HL-60 (cell line): ENCODE data around the gene PNPLA6.
A peak's percentile ranks its signal among the peaks of the same experiment; 100 is the strongest.

Experiments used
- DNase-seq, 2 experiments: peaks; one replicate each; pipeline ENCODE4 v3.0.0-alpha.2; 2010 to 2020; ENCODE audit warnings: low read depth in 1 of 2, low spot score in 1 of 2
- H3K27ac ChIP-seq: fragments of 250-450 bp; sonication (Bioruptor Pico); replicated peaks from 2 replicates; pipeline ENCODE4 v1.5.1; 2020; ENCODE audit warnings: mild to moderate bottlenecking, moderate library complexity
- H3K27me3 ChIP-seq: fragments of 250-450 bp; sonication (Bioruptor Pico); 2 replicates; pipeline ENCODE4 v1.5.1; 2021; ENCODE audit warnings: mild to moderate bottlenecking, moderate library complexity; ENCODE audit not compliant: insufficient read depth, poor library complexity, severe bottlenecking
- H3K4me3 ChIP-seq: replicated peaks from 2 replicates; pipeline ENCODE4 v1.5.1; 2011; ENCODE audit warnings: mild to moderate bottlenecking, control low read depth, low read length; ENCODE audit not compliant: insufficient read depth
- GABPA ChIP-seq: IDR thresholded peaks from 2 replicates; pipeline ENCODE4 v1.6.1; 2012; ENCODE audit warnings: low read depth
- POLR2AphosphoS5 ChIP-seq: IDR thresholded peaks from 2 replicates; pipeline ENCODE4 v1.6.1; 2012; ENCODE audit warnings: low read depth
- SPI1 ChIP-seq: IDR thresholded peaks from 2 replicates; pipeline ENCODE4 v1.6.1; 2012; ENCODE audit warnings: low read depth, mild to moderate bottlenecking, borderline replicate concordance
- TF ChIP-seq, protein P1 (sequence below): IDR thresholded peaks from 2 replicates; pipeline ENCODE4 v1.6.1; 2012; ENCODE audit warnings: low read depth; ENCODE audit not compliant: insufficient replicate concordance
- TF ChIP-seq, protein P2 (sequence below): IDR thresholded peaks from one replicate; pipeline ENCODE4 v1.5.1; 2011; ENCODE audit warnings: low read length, control low read depth, inconsistent platforms; ENCODE audit not compliant: insufficient read depth

PNPLA6 gene

DNA sequence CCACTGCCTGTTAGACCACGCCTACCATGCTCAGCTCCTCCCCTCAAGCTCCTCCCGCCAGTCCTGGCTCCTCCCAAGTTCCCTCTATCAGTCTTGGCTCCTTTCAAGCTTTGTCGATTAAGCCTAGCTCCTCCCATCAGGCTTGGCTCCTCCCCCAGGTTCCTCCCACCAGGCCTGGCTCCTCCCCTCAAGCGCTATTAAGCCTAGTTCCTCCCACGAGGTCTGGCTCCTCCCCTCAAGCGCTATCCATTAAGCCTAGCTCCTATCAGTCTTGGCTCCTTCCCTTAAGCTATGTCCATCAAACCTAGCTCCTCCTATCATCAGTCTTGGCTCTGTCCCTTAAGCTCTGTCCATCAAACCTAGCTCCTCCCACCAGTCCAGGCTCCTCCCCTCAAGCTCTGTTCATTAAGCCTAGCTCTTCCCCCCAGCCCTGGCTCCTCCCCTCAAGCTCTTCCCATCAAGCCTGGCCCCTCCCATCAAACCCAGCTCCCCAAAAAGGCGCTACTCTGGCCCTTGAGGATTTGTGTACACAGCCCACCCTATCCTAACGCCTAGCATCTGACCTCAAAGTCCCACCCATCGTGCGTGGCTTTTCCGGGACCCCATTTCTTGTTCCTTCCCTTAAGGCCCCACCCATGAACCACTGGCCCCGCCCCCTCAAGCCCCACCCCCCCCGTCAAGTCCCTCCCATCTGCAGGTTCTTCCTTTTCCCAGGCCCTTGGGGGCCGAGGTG, 70.1 kb downstream of the PNPLA6 start:
- no peak overlapping the region for H3K27ac ChIP-seq
- DNase-seq: peak; percentile 43 to 58
- peaks cover 6% of the 10 kb centered on the region for H3K27me3 ChIP-seq
- no peak for TF ChIP-seq SPI1
- no peak for TF ChIP-seq POLR2AphosphoS5
- TF ChIP-seq, protein P1, sequence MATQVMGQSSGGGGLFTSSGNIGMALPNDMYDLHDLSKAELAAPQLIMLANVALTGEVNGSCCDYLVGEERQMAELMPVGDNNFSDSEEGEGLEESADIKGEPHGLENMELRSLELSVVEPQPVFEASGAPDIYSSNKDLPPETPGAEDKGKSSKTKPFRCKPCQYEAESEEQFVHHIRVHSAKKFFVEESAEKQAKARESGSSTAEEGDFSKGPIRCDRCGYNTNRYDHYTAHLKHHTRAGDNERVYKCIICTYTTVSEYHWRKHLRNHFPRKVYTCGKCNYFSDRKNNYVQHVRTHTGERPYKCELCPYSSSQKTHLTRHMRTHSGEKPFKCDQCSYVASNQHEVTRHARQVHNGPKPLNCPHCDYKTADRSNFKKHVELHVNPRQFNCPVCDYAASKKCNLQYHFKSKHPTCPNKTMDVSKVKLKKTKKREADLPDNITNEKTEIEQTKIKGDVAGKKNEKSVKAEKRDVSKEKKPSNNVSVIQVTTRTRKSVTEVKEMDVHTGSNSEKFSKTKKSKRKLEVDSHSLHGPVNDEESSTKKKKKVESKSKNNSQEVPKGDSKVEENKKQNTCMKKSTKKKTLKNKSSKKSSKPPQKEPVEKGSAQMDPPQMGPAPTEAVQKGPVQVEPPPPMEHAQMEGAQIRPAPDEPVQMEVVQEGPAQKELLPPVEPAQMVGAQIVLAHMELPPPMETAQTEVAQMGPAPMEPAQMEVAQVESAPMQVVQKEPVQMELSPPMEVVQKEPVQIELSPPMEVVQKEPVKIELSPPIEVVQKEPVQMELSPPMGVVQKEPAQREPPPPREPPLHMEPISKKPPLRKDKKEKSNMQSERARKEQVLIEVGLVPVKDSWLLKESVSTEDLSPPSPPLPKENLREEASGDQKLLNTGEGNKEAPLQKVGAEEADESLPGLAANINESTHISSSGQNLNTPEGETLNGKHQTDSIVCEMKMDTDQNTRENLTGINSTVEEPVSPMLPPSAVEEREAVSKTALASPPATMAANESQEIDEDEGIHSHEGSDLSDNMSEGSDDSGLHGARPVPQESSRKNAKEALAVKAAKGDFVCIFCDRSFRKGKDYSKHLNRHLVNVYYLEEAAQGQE: no peak
- TF ChIP-seq, protein P2, sequence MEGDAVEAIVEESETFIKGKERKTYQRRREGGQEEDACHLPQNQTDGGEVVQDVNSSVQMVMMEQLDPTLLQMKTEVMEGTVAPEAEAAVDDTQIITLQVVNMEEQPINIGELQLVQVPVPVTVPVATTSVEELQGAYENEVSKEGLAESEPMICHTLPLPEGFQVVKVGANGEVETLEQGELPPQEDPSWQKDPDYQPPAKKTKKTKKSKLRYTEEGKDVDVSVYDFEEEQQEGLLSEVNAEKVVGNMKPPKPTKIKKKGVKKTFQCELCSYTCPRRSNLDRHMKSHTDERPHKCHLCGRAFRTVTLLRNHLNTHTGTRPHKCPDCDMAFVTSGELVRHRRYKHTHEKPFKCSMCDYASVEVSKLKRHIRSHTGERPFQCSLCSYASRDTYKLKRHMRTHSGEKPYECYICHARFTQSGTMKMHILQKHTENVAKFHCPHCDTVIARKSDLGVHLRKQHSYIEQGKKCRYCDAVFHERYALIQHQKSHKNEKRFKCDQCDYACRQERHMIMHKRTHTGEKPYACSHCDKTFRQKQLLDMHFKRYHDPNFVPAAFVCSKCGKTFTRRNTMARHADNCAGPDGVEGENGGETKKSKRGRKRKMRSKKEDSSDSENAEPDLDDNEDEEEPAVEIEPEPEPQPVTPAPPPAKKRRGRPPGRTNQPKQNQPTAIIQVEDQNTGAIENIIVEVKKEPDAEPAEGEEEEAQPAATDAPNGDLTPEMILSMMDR: no peak
- no peak for TF ChIP-seq GABPA
- no peak overlapping the region for H3K4me3 ChIP-seq

DNA sequence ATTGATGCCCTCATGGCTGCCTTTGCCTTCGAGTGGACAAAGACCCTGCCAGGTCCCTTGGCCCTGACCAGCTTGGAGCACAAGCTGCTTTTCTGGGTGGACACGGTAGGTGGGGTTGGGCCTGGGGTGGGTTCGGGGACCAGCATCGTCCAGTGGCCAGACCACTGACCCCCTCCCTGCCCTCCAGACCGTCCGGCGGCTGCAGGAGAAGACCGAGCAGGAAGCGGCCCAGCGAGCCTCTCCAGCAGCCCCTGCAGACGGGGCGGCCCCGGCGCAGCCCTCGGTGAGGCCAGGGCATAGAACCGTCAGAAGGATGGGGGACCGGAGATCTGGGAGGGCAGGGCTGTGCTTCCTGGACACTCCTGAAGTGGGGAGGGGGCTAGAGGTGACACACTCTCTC, 70.8 kb downstream of the PNPLA6 start:
- no peak overlapping the region for H3K27ac ChIP-seq
- no peak for TF ChIP-seq SPI1
- TF ChIP-seq, protein P2: no peak
- TF ChIP-seq, protein P1: no peak
- no peak for TF ChIP-seq POLR2AphosphoS5
- TF ChIP-seq GABPA: no peak
- peaks cover 6% of the 10 kb centered on the region for H3K27me3 ChIP-seq
- no peak for DNase-seq
- no peak overlapping the region for H3K4me3 ChIP-seq

DNA sequence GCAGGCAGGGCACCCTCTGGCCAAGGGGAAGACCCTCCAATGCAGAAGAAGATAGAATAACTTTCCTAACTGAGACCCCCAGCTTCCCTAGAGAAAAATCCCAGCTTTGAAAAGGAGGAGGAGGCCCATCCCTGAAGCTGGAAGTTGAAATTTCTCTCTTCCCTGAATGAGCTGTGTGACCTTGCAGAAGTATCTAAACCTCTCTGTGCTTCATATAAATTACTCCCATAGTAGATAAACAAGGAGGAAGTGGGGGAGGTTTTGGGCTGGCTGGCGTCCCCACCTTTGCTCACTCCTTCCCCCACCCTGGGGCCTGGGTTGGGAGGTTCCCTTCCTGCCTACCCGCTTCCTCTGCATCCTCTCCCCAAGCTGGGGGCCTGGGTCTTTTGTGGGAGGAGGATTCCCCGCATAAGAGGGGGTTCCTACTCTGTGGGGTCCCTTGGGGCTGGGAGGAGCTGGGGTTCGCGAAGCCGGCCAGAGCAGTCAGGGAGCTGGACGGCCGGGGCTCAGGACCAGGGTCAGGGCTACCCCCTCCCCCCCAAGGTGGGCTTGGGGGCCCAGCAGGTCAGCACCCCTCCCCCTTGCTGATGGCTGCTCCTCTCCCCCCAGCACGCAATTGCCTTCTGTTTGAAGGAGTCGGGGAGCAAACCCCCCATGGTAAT, 71.8 kb downstream of the PNPLA6 start:
- H3K27ac ChIP-seq: no peak overlapping the region
- no peak for TF ChIP-seq GABPA
- TF ChIP-seq, protein P1: no peak
- TF ChIP-seq SPI1: no peak
- TF ChIP-seq, protein P2: no peak
- no peak for TF ChIP-seq POLR2AphosphoS5
- H3K27me3 ChIP-seq: peaks cover 6% of the 10 kb centered on the region

More for the DNA sequence above, 71.8 kb downstream of the PNPLA6 start:
- DNase-seq: no peak
- H3K4me3 ChIP-seq: no peak overlapping the region
